Brain microvascular endothelial cell (primary cell): Measurements from ENCODE around the gene SPRED3.
A peak's percentile ranks its signal among the peaks of the same experiment; 100 is the strongest.

Experiments
- DNase-seq: peaks from one replicate; pipeline ENCODE4 v3.0.0-alpha.2; 2020
- H3K27ac ChIP-seq: fragments of 250-450 bp; sonication (Bioruptor Pico); 2 replicates; pipeline ENCODE4 v1.5.1; 2020; ENCODE audit warnings: mild to moderate bottlenecking, moderate library complexity
- H3K27me3 ChIP-seq: fragments of 250-450 bp; sonication (Bioruptor Pico); replicated peaks from 2 replicates; pipeline ENCODE4 v1.5.1; 2020; ENCODE audit warnings: mild to moderate bottlenecking
- H3K36me3 ChIP-seq: fragments of 250-450 bp; sonication (Bioruptor Pico); replicated peaks from 2 replicates; pipeline ENCODE4 v1.5.1; 2020; ENCODE audit warnings: mild to moderate bottlenecking
- H3K4me3 ChIP-seq: 2 replicates; pipeline ENCODE4 v1.5.1; 2011; ENCODE audit warnings: low read depth, mild to moderate bottlenecking, control low read depth, low read length, moderate library complexity
- CTCF ChIP-seq: IDR thresholded peaks from 2 replicates; pipeline ENCODE4 v1.5.1; 2011; ENCODE audit warnings: low read depth, mild to moderate bottlenecking, moderate library complexity, low read length, control low read depth, inconsistent platforms; ENCODE audit errors: missing control alignments
- in situ Hi-C: cut with HindIII; loops from 2 replicates; pipeline ENCODE4 v1.10.0; 2017; ENCODE audit warnings: low sequenced_read_pairs, low pct_ligation_motif_present

The SPRED3 gene

GRCh38 chr19:38440592-38440991, 52.1 kb downstream of the SPRED3 start:
- in situ Hi-C loops = no loop called here
- Histone ChIP-seq H3K4me3 (no peak overlapping the region), H3K27me3 (no peaks in the 10 kb centered on the region), H3K27ac (no peak overlapping the region), H3K36me3 (no peaks in the 10 kb centered on the region)
- no peak for DNase-seq
- no peak for TF ChIP-seq CTCF

GRCh38 chr19:38441657-38442348, 53.3 kb downstream of the SPRED3 start:
- in situ Hi-C loops = no loop called here
- peak; percentile 7 for TF ChIP-seq CTCF
- Histone ChIP-seq H3K4me3 (no peak overlapping the region), H3K27ac (no peak overlapping the region), H3K27me3 (no peaks in the 10 kb centered on the region), H3K36me3 (no peaks in the 10 kb centered on the region)
- DNase-seq = no peak

- in situ Hi-C loops = no loop called here
These were observed 54.2 kb downstream of the SPRED3 start for GRCh38 chr19:38442736-38443135.

GRCh38 chr19:38443458-38443999, 55.0 kb downstream of the SPRED3 start:
- no peak overlapping the region for H3K27ac ChIP-seq
- H3K36me3 ChIP-seq = no peaks in the 10 kb centered on the region
- H3K4me3 ChIP-seq = no peak overlapping the region
- no peak for DNase-seq
- TF ChIP-seq CTCF = no peak
- H3K27me3 ChIP-seq = no peaks in the 10 kb centered on the region
- in situ Hi-C loops = no loop called here

More at GRCh38 chr19:38442736-38443135, 54.2 kb downstream of the SPRED3 start:
- H3K27me3 ChIP-seq = no peaks in the 10 kb centered on the region
- H3K4me3 ChIP-seq = no peak overlapping the region
- no peak overlapping the region for H3K27ac ChIP-seq
- TF ChIP-seq CTCF = no peak
- no peaks in the 10 kb centered on the region for H3K36me3 ChIP-seq
- DNase-seq = no peak

- H3K27ac ChIP-seq = no peak overlapping the region
- DNase-seq = no peak
- no peak overlapping the region for H3K4me3 ChIP-seq
- TF ChIP-seq CTCF = no peak
- no peaks in the 10 kb centered on the region for H3K36me3 ChIP-seq
- H3K27me3 ChIP-seq = no peaks in the 10 kb centered on the region
- in situ Hi-C loops = no loop called here
These were observed 55.5 kb downstream of the SPRED3 start for GRCh38 chr19:38444026-38444425.

GRCh38 chr19:38445362-38445761, 56.9 kb downstream of the SPRED3 start:
- Histone ChIP-seq H3K27ac (no peak overlapping the region), H3K36me3 (no peaks in the 10 kb centered on the region), H3K4me3 (no peak overlapping the region), H3K27me3 (no peaks in the 10 kb centered on the region)
- TF ChIP-seq CTCF = no peak
- no peak for DNase-seq
- in situ Hi-C loops = no loop called here
